CD4-positive, CD25-positive, alpha-beta regulatory T cell (primary cell): Measurements from ENCODE around the gene HAGHL. TPM values are rescaled to one million over a fixed set of nuclear protein-coding genes. Genes with fewer than 3 reads are reported as not detected.
"Not testable (repeated sequence)": the region's sequence is repeated elsewhere in the genome, so short reads cannot be mapped to it uniquely, and the experiment has no call there.

Experiments used
- ATAC-seq, 2 donors: fragments of 150-1000 bp; cut with Tn5 transposase; one replicate each; pipeline ENCODE4 v1.10.0; 2021; ENCODE audit warnings: low read depth in 2 of 2, moderate number of reproducible peaks in 2 of 2, moderate library complexity in 1 of 2
- DNase-seq, 3 donors: peaks; one replicate each; pipeline versions ENCODE4 v3.0.0 to v3.0.0-alpha.2; 2012 to 2022; ENCODE audit warnings: mixed read lengths in 1 of 3
- H3K27ac ChIP-seq: one replicate; pipeline ENCODE4 v1.7.0; 2013; ENCODE audit warnings: mild to moderate bottlenecking, low read length; ENCODE audit not compliant: insufficient read depth, poor library complexity, severe bottlenecking
- H3K27me3 ChIP-seq: one replicate; pipeline ENCODE4 v1.7.0; 2013; ENCODE audit warnings: low read length; ENCODE audit not compliant: control insufficient read depth, insufficient read depth
- H3K36me3 ChIP-seq: one replicate; pipeline ENCODE4 v1.7.0; 2013; ENCODE audit warnings: mild to moderate bottlenecking, low read length, moderate library complexity; ENCODE audit not compliant: control insufficient read depth, insufficient read depth
- H3K4me1 ChIP-seq: 2 replicates; pipeline ENCODE4 v1.7.0; 2013; ENCODE audit warnings: mild to moderate bottlenecking, low read length; ENCODE audit not compliant: insufficient read depth, control insufficient read depth, poor library complexity, severe bottlenecking
- H3K4me3 ChIP-seq: one replicate; pipeline ENCODE4 v1.7.0; 2013; ENCODE audit warnings: low read depth, mild to moderate bottlenecking, low read length, moderate library complexity
- H3K9me3 ChIP-seq, 2 experiments: 1 replicate in 1 of 2; 2 replicates in 1 of 2; pipeline ENCODE4 v1.7.0; 2013; ENCODE audit warnings: low read length in 2 of 2, mild to moderate bottlenecking in 1 of 2, moderate library complexity in 1 of 2; ENCODE audit not compliant: control insufficient read depth in 2 of 2
- H3K27ac Mint-ChIP-seq, 3 donors: one replicate each; pipeline ENCODE4 v1.8.0; 2020 to 2022; ENCODE audit warnings: mild to moderate bottlenecking in 3 of 3, mixed read lengths in 3 of 3, moderate library complexity in 2 of 3
- H3K27me3 Mint-ChIP-seq: one replicate; pipeline ENCODE4 v1.8.0; 2022; ENCODE audit warnings: mild to moderate bottlenecking, mixed read lengths
- H3K36me3 Mint-ChIP-seq: one replicate; pipeline ENCODE4 v1.8.0; 2020; ENCODE audit warnings: mixed read lengths
- H3K4me1 Mint-ChIP-seq, 4 donors: one replicate each; pipeline ENCODE4 v1.8.0; 2020 to 2022; ENCODE audit warnings: mixed read lengths in 4 of 4, mild to moderate bottlenecking in 1 of 4
- H3K4me3 Mint-ChIP-seq, 4 donors: one replicate each; pipeline ENCODE4 v1.8.0; 2020 to 2022; ENCODE audit warnings: mild to moderate bottlenecking in 4 of 4, mixed read lengths in 4 of 4, moderate library complexity in 3 of 4
- H3K9me3 Mint-ChIP-seq, 7 donors: one replicate each; pipeline ENCODE4 v1.8.0; 2020 to 2022; ENCODE audit warnings: mixed read lengths in 7 of 7, mild to moderate bottlenecking in 3 of 7, moderate library complexity in 2 of 7
- polyA plus RNA-seq, 4 donors: library from polyadenylated mRNA; unstranded; fragments of 300-500 nt; fragmentation: Illumina TruSeq; gene quantifications; one replicate each; pipeline ENCODE4 v1.2.3, GENCODE V29; 2021
- total RNA-seq: library from RNA; stranded (reverse); gene quantifications from one replicate; pipeline ENCODE4 v1.2.3, GENCODE V29; 2022

The HAGHL gene
- total and polyA plus RNA-seq, 5 donors from 2014 or later, result 2.2 to 15.6 (median 3.3) TPM

- Mint-ChIP-seq H3K4me1 (peaks cover 2 to 52% (median 10%) of the 10 kb centered on the region in 4 donors), H3K27ac (peak overlapping the region in 1 of 3 donors; percentile 32), H3K4me3 (peak overlapping the region in 2 of 4 donors; percentile 41 to 60), H3K9me3 (no peaks in the 10 kb centered on the region), H3K36me3 (peaks cover 3% of the 10 kb centered on the region), H3K27me3 (no peaks in the 10 kb centered on the region)
- no peak for DNase-seq
- H3K36me3 ChIP-seq, result peaks cover 12% of the 10 kb centered on the region
- peaks cover 46% of the 10 kb centered on the region for H3K4me1 ChIP-seq
- no peak overlapping the region for H3K27ac ChIP-seq
- no peak for ATAC-seq
- H3K9me3 ChIP-seq, result no peaks in the 10 kb centered on the region
- H3K27me3 ChIP-seq, result no peaks in the 10 kb centered on the region
- H3K4me3 ChIP-seq, result no peak overlapping the region
Measured at GRCh38 chr16:685967-686366, 40.9 kb upstream of the HAGHL start.

- Mint-ChIP-seq H3K4me3 (peak overlapping the region in 2 of 4 donors; percentile 33 to 58), H3K4me1 (peaks cover 2 to 49% (median 11%) of the 10 kb centered on the region in 4 donors), H3K27me3 (no peaks in the 10 kb centered on the region), H3K36me3 (peaks cover 3% of the 10 kb centered on the region), H3K27ac (no peak overlapping the region), H3K9me3 (no peaks in the 10 kb centered on the region)
- Histone ChIP-seq H3K9me3 (no peaks in the 10 kb centered on the region), H3K4me3 (no peak overlapping the region), H3K27ac (no peak overlapping the region), H3K27me3 (no peaks in the 10 kb centered on the region), H3K4me1 (peaks cover 39% of the 10 kb centered on the region), H3K36me3 (peaks cover 12% of the 10 kb centered on the region)
- no peak for DNase-seq
- no peak for ATAC-seq
Measured at GRCh38 chr16:686459-687260, 40.2 kb upstream of the HAGHL start.

- Mint-ChIP-seq H3K4me1 (peaks cover 2 to 45% (median 10%) of the 10 kb centered on the region in 4 donors), H3K36me3 (peaks cover 2% of the 10 kb centered on the region), H3K9me3 (no peaks in the 10 kb centered on the region), H3K27ac (no peak overlapping the region), H3K4me3 (peak overlapping the region; percentile 33 to 69 (median 61)), H3K27me3 (no peaks in the 10 kb centered on the region)
- no peaks in the 10 kb centered on the region for H3K27me3 ChIP-seq
- H3K36me3 ChIP-seq, result peaks cover 5% of the 10 kb centered on the region
- peaks cover 36% of the 10 kb centered on the region for H3K4me1 ChIP-seq
- no peaks in the 10 kb centered on the region for H3K9me3 ChIP-seq
- ATAC-seq (no peak), DNase-seq (no peak)
- no peak overlapping the region for H3K4me3 ChIP-seq
- H3K27ac ChIP-seq, result no peak overlapping the region
Measured at GRCh38 chr16:687499-687898, 39.4 kb upstream of the HAGHL start.

GRCh38 chr16:689175-689897 is 37.6 kb upstream of the HAGHL start:
- Histone ChIP-seq H3K36me3 (peaks cover 2% of the 10 kb centered on the region), H3K27me3 (no peaks in the 10 kb centered on the region), H3K9me3 (no peaks in the 10 kb centered on the region), H3K27ac (peak overlapping the region; percentile 78), H3K4me3 (peak overlapping the region; percentile 71), H3K4me1 (peaks cover 29% of the 10 kb centered on the region)
- no peaks in the 10 kb centered on the region for H3K27me3 Mint-ChIP-seq
- no peak for DNase-seq
- no peak for ATAC-seq
- H3K9me3 Mint-ChIP-seq, result no peaks in the 10 kb centered on the region
- H3K4me3 Mint-ChIP-seq, result peak overlapping the region; percentile 93 to 98 (median 95)
- peak overlapping the region in 2 of 3 donors; percentile 84 to 90 for H3K27ac Mint-ChIP-seq
- peaks cover 2 to 37% (median 9%) of the 10 kb centered on the region in 4 donors for H3K4me1 Mint-ChIP-seq
- H3K36me3 Mint-ChIP-seq, result no peaks in the 10 kb centered on the region

GRCh38 chr16:691242-691641 is 35.7 kb upstream of the HAGHL start:
- H3K9me3 Mint-ChIP-seq, H3K27me3 Mint-ChIP-seq, DNase-seq, H3K9me3 ChIP-seq, H3K36me3 Mint-ChIP-seq, H3K27ac ChIP-seq, H3K27me3 ChIP-seq, ATAC-seq, H3K36me3 ChIP-seq, H3K4me3 ChIP-seq: not testable (repeated sequence)
- H3K4me1 Mint-ChIP-seq, result peaks cover 2 to 40% (median 9%) of the 10 kb centered on the region in 4 donors
- H3K4me3 Mint-ChIP-seq, result peak overlapping the region; percentile 71 to 98 (median 95)
- peak overlapping the region in 1 of 3 donors; percentile 31 for H3K27ac Mint-ChIP-seq
- peaks cover 37% of the 10 kb centered on the region for H3K4me1 ChIP-seq

GRCh38 chr16:692356-693108 is 34.4 kb upstream of the HAGHL start:
- Histone ChIP-seq H3K27me3 (no peaks in the 10 kb centered on the region), H3K27ac (no peak overlapping the region), H3K36me3 (peaks cover under 1% of the 10 kb centered on the region), H3K4me1 (peaks cover 43% of the 10 kb centered on the region), H3K4me3 (no peak overlapping the region), H3K9me3 (no peaks in the 10 kb centered on the region)
- Mint-ChIP-seq H3K27ac (peak overlapping the region in 2 of 3 donors; percentile 80 to 95), H3K27me3 (no peaks in the 10 kb centered on the region), H3K9me3 (peaks cover 0 to 1% (median 0%) of the 10 kb centered on the region in 7 donors), H3K4me1 (peaks cover 2 to 47% (median 9%) of the 10 kb centered on the region in 4 donors), H3K36me3 (no peaks in the 10 kb centered on the region), H3K4me3 (peak overlapping the region; percentile 24 to 98 (median 60))
- ATAC-seq (no peak), DNase-seq (no peak)

GRCh38 chr16:693364-693763 is 33.5 kb upstream of the HAGHL start:
- H3K36me3 Mint-ChIP-seq, result no peaks in the 10 kb centered on the region
- Histone ChIP-seq H3K36me3 (no peaks in the 10 kb centered on the region), H3K4me3 (no peak overlapping the region), H3K27me3 (no peaks in the 10 kb centered on the region), H3K4me1 (peaks cover 43% of the 10 kb centered on the region), H3K27ac (no peak overlapping the region), H3K9me3 (no peaks in the 10 kb centered on the region)
- H3K4me1 Mint-ChIP-seq, result peaks cover 2 to 48% (median 9%) of the 10 kb centered on the region in 4 donors
- no peak overlapping the region for H3K27ac Mint-ChIP-seq
- H3K27me3 Mint-ChIP-seq, result no peaks in the 10 kb centered on the region
- ATAC-seq, result no peak
- H3K4me3 Mint-ChIP-seq, result peak overlapping the region in 3 of 4 donors; percentile 15 to 67 (median 61)
- H3K9me3 Mint-ChIP-seq, result peaks cover 0 to 1% (median 0%) of the 10 kb centered on the region in 7 donors
- DNase-seq, result no peak
